ENCODE data around the gene CACNG4. TPM values are rescaled to one million over a fixed set of nuclear protein-coding genes. Genes with fewer than 3 reads are reported as not detected.
"Not testable (repeated sequence)": the region's sequence is repeated elsewhere in the genome, so short reads cannot be mapped to it uniquely, and the experiment has no call there.

CACNG4 gene
- total RNA-seq, 4 donors from 2014 or later: 0.56 to 2.2 (median 1.1) TPM; not detected in 1

GRCh38 chr17:67035131-67036083 lies 70.9 kb downstream of the CACNG4 start:
- TF ChIP-seq, protein P1, sequence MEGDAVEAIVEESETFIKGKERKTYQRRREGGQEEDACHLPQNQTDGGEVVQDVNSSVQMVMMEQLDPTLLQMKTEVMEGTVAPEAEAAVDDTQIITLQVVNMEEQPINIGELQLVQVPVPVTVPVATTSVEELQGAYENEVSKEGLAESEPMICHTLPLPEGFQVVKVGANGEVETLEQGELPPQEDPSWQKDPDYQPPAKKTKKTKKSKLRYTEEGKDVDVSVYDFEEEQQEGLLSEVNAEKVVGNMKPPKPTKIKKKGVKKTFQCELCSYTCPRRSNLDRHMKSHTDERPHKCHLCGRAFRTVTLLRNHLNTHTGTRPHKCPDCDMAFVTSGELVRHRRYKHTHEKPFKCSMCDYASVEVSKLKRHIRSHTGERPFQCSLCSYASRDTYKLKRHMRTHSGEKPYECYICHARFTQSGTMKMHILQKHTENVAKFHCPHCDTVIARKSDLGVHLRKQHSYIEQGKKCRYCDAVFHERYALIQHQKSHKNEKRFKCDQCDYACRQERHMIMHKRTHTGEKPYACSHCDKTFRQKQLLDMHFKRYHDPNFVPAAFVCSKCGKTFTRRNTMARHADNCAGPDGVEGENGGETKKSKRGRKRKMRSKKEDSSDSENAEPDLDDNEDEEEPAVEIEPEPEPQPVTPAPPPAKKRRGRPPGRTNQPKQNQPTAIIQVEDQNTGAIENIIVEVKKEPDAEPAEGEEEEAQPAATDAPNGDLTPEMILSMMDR (IDR thresholded peaks at IDR 0.05): no peak
- no peak for DNase-seq (ENCODE audit: low spot score)
- ATAC-seq (ENCODE audit: low FRiP score): no peak

DNA sequence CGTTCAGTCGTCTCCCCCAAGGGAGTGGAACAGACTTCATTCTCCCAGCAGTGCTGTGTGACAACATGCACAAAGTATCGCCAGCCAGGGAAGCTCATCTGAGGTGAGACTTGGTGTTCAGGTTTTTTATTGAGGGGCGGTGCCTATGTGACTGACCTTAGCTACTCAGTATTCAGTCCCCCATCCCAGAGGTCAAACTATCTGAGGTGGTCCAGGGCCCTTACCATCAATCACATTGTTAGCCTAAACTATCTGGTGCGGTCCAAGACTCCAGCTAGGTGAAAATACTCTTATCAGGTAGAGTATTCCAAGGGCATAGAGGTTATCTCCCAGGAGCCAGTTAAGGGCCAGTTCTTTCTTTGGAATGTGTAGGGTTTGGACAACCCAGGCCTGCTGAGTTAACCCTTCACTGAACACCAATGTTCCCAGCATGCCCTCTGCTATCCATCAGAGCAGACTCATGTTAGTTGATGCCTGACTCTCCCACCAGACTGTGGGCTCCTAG lies 74.4 kb downstream of the CACNG4 start:
- TF ChIP-seq, protein P1 (IDR thresholded peaks at IDR 0.05): no peak
- ATAC-seq (ENCODE audit: low FRiP score) (no peak), DNase-seq (ENCODE audit: low spot score) (no peak)

- ATAC-seq (ENCODE audit: low FRiP score): no peak
- DNase-seq (ENCODE audit: low spot score): no peak
- TF ChIP-seq, protein P1 (IDR thresholded peaks at IDR 0.05): no peak
Measured at GRCh38 chr17:67040652-67041051, 76.1 kb downstream of the CACNG4 start.

- not testable (repeated sequence) for DNase-seq (ENCODE audit: low spot score); ATAC-seq (ENCODE audit: low FRiP score)
Measured at GRCh38 chr17:67041119-67041518, 76.6 kb downstream of the CACNG4 start.

DNA sequence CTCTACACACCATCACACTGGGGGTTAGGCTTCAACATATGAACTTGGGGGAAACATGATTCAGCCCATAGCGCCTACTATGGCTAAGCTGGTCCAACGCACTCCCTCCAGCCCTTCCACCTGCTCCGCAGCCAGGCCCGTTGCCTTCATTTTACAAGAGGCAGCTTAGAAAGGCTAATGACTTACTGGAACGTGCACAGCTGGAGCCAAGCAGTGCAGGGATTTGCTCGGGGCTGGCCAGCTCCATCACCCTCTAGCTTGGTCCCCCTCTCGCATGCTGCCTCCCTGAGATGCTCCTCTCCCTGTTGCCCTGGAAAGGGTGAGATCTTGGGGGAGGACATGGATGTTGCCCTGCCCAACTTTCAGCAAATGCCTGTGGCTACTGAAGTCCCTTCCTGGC lies 77.0 kb downstream of the CACNG4 start:
- TF ChIP-seq, protein P1 (IDR thresholded peaks at IDR 0.05): no peak
- ATAC-seq (ENCODE audit: low FRiP score) (no peak), DNase-seq (ENCODE audit: low spot score) (no peak)

DNA sequence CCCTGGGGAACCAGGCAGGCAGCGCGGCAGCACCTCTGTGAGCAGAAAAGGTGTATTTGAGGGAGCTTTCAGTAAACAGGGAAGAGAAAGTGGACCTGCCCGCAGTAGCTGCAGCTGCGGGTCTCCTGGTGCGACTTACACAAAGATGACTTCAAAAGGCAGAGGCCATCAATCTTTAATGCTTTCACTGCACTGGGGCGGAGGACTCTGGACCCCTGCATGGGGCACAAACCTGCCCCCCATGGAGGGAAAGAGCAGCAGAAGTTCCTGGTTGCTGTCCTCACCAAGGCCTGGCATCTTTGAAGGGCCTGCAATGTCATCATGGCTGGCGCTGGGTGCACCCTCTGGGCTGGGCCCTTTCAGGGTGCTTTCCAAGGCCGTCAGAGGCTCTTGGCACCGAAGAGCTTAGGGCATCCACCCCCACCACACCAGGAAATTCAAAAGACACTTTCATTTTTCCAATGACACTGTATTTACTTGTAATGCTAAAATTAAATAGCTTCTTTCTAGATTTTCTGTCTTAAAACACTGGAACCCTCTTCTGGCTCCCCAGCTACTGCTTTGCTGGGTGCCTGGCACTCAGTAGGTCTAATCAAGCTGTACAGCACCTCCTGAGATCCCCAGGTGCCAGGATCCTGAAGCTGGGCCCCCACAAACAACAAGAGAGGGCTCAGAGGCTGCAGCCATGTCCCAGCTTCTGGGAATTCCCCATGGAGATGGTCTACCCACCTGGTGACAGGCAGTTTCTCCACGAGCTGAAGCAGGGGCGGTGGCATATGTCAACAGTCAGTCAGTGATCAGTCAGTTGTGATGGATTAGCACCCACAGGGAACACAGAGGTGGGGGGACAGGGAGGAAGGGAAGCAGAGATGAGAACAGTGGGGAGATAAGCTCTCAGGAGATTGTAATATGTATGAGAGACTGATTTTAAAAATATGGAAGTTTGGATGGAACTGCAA lies 77.7 kb downstream of the CACNG4 start:
- TF ChIP-seq, protein P1 (IDR thresholded peaks at IDR 0.05): no peak
- no peak for ATAC-seq (ENCODE audit: low FRiP score)
- no peak for DNase-seq (ENCODE audit: low spot score)

GRCh38 chr17:67043283-67043682 lies 78.8 kb downstream of the CACNG4 start:
- no peak for ATAC-seq (ENCODE audit: low FRiP score)
- no peak for DNase-seq (ENCODE audit: low spot score)
- TF ChIP-seq, protein P1 (IDR thresholded peaks at IDR 0.05): no peak
